Measurements from ENCODE around the gene NSUN6. TPM values are rescaled to one million over a fixed set of nuclear protein-coding genes. Genes with fewer than 3 reads are reported as not detected.

Gene NSUN6
- polyA plus RNA-seq, 3 donors, result 1.2 to 5.1 (median 3.1) TPM

DNA sequence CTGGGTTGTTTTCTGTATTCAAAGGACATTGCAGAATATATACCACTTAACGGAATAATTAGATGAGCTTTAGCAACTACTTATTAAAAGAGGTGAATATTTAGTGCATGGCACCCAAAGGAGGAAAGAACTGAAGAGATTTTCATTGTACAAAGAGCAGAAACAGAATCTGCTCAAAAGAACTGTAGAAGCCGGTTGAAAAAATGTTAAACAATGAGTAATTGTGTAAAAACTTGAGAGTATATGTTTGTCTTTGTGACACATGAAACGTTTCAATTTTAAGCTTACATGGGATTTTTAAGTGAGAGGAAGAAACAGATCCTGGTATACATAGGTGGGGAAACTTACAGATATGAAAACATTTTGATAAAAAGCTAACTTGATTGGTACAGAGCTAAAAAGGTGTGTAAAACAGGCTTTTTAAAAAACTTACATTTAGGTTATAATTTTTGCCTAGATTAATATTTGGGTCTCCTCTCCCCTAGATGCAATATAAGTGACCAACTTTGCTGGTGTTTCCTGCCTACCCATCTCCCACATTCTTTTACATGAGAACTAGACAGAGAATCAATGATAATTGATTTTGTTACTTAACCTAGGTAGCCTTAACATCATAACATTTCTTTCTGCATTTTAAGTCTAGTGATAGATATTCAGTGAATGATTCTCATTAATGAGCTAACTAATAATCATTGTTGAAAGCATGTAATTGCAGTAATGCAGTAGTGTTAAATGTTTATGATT is 14.6 kb upstream of the NSUN6 start:
- TF ChIP-seq, protein P1, sequence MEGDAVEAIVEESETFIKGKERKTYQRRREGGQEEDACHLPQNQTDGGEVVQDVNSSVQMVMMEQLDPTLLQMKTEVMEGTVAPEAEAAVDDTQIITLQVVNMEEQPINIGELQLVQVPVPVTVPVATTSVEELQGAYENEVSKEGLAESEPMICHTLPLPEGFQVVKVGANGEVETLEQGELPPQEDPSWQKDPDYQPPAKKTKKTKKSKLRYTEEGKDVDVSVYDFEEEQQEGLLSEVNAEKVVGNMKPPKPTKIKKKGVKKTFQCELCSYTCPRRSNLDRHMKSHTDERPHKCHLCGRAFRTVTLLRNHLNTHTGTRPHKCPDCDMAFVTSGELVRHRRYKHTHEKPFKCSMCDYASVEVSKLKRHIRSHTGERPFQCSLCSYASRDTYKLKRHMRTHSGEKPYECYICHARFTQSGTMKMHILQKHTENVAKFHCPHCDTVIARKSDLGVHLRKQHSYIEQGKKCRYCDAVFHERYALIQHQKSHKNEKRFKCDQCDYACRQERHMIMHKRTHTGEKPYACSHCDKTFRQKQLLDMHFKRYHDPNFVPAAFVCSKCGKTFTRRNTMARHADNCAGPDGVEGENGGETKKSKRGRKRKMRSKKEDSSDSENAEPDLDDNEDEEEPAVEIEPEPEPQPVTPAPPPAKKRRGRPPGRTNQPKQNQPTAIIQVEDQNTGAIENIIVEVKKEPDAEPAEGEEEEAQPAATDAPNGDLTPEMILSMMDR (IDR thresholded peaks at IDR 0.05), result no peak
- Histone ChIP-seq H3K4me1 (ENCODE audit: control insufficient read depth in 1 of 2, insufficient read depth in 2 of 2, low read length in 2 of 2) (peaks cover 1 to 12% of the 10 kb centered on the region in 2 donors), H3K79me2 (ENCODE audit: insufficient read depth, low read length) (peaks cover 64% of the 10 kb centered on the region), H3K9me3 (replicated peaks in 1 of 2; ENCODE audit: control insufficient read depth in 1 of 2, insufficient read depth in 1 of 2, low read length in 2 of 2) (no peaks in the 10 kb centered on the region), H4K20me1 (ENCODE audit: insufficient read depth, low read length) (peaks cover 51% of the 10 kb centered on the region), H3K4me2 (replicated peaks; ENCODE audit: extremely low read depth, low read length, poor library complexity, severe bottlenecking) (no peak overlapping the region), H3K9ac (ENCODE audit: insufficient read depth, low read length, poor library complexity, severe bottlenecking) (no peak overlapping the region), H3K36me3 (replicated peaks in 1 of 2; ENCODE audit: control insufficient read depth in 1 of 2, insufficient read depth in 2 of 2, low read length in 2 of 2) (peaks cover 30 to 39% of the 10 kb centered on the region in 2 donors), H2AFZ (ENCODE audit: insufficient read depth, low read depth, low read length, poor library complexity, severe bottlenecking) (no peak overlapping the region), H3K27me3 (ENCODE audit: control insufficient read depth in 2 of 2, insufficient read depth in 2 of 2, low read length in 2 of 2) (no peaks in the 10 kb centered on the region), H3K27ac (ENCODE audit: low read depth in 1 of 2, low read length in 2 of 2) (no peak overlapping the region), H3K4me3 (replicated peaks in 1 of 3; ENCODE audit: low read depth in 2 of 3, low read length in 3 of 3) (no peak overlapping the region)
- Mint-ChIP-seq H3K4me3 (no peak overlapping the region), H3K27me3 (ENCODE audit: low read depth in 3 of 3) (peaks cover 0 to 1% (median 0%) of the 10 kb centered on the region in 3 donors), H3K9me3 (peaks cover 0 to 1% (median 0%) of the 10 kb centered on the region in 7 donors), H3K27ac (no peak overlapping the region), H3K4me1 (peaks cover 17% of the 10 kb centered on the region), H3K36me3 (peaks cover 30 to 40% of the 10 kb centered on the region in 2 donors)
- intact Hi-C loops (cut with micrococcal nuclease), result no loop called here
- DNase-seq, result no peak
- 100% methylated on average over 2 of the region's 3 CpGs for WGBS (ENCODE audit: insufficient coverage)

DNA sequence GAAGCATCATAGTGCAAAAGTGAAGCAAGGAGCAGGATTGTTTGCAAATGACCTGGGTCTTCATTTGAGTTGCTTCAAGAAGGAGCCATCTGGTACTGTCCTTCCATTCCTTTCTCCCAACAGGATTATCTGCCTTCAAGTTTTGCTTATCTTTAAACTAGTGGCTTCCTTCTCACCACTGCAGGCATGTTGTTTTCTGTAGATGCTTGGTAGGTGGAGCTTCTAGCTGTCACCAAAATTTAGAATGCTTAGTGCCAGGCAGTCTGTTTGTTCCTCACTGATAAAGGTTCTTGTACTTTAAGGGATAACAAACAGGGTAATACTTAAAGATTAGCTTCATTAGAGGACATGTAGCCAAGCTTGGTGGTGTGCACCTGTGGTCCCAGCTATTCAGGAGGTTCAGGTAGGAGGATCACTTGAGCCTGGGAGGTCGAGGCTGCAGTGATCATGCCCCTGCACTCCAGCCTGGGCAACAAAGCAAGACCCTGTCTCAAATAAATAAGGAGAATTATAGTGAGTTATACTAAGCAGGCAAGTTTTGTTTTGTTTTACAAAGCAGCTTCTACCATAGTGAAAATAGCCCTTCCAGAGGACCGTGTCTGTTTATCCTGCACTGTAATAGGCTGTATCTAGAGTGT is 13.6 kb upstream of the NSUN6 start:
- H3K4me1 Mint-ChIP-seq, result peaks cover 24% of the 10 kb centered on the region
- H3K9me3 Mint-ChIP-seq, result peaks cover 0 to 1% (median 0%) of the 10 kb centered on the region in 7 donors
- peaks cover 0 to 1% (median 0%) of the 10 kb centered on the region in 3 donors for H3K27me3 Mint-ChIP-seq (ENCODE audit: low read depth in 3 of 3)
- no peak overlapping the region for H3K4me3 Mint-ChIP-seq
- intact Hi-C loops (cut with micrococcal nuclease), result no loop called here
- Histone ChIP-seq H3K9ac (ENCODE audit: insufficient read depth, low read length, poor library complexity, severe bottlenecking) (no peak overlapping the region), H3K4me2 (replicated peaks; ENCODE audit: extremely low read depth, low read length, poor library complexity, severe bottlenecking) (no peak overlapping the region), H3K4me1 (ENCODE audit: control insufficient read depth in 1 of 2, insufficient read depth in 2 of 2, low read length in 2 of 2) (peaks cover 8 to 22% of the 10 kb centered on the region in 2 donors), H4K20me1 (ENCODE audit: insufficient read depth, low read length) (peaks cover 51% of the 10 kb centered on the region), H3K36me3 (replicated peaks in 1 of 2; ENCODE audit: control insufficient read depth in 1 of 2, insufficient read depth in 2 of 2, low read length in 2 of 2) (peaks cover 25 to 28% of the 10 kb centered on the region in 2 donors), H3K27ac (ENCODE audit: low read depth in 1 of 2, low read length in 2 of 2) (no peak overlapping the region), H3K9me3 (replicated peaks in 1 of 2; ENCODE audit: control insufficient read depth in 1 of 2, insufficient read depth in 1 of 2, low read length in 2 of 2) (no peaks in the 10 kb centered on the region), H3K27me3 (ENCODE audit: control insufficient read depth in 2 of 2, insufficient read depth in 2 of 2, low read length in 2 of 2) (no peaks in the 10 kb centered on the region), H3K79me2 (ENCODE audit: insufficient read depth, low read length) (peaks cover 74% of the 10 kb centered on the region), H2AFZ (ENCODE audit: insufficient read depth, low read depth, low read length, poor library complexity, severe bottlenecking) (no peak overlapping the region), H3K4me3 (replicated peaks in 1 of 3; ENCODE audit: low read depth in 2 of 3, low read length in 3 of 3) (no peak overlapping the region)
- WGBS (ENCODE audit: insufficient coverage), result 80% methylated on average over 2 of the region's 2 CpGs
- TF ChIP-seq, protein P1 (IDR thresholded peaks at IDR 0.05), result no peak
- peaks cover 23 to 31% of the 10 kb centered on the region in 2 donors for H3K36me3 Mint-ChIP-seq
- peak overlapping the region in 1 of 7 donors; percentile 36 for H3K27ac Mint-ChIP-seq
- DNase-seq, result no peak
